Measurements from ENCODE around the gene SMYD3.

Gene SMYD3

GRCh38 chr1:246151796-246152434 is 355.2 kb downstream of the SMYD3 start:
- FAIRE-seq: no peak
- no peak for TF ChIP-seq CTCF (IDR thresholded peaks at IDR 0.05; ENCODE audit: insufficient read depth, missing control alignments)
- DNase-seq (ENCODE audit: insufficient read length, low spot score): no peak

- TF ChIP-seq CTCF (IDR thresholded peaks at IDR 0.05; ENCODE audit: insufficient read depth, missing control alignments): no peak
- FAIRE-seq (no peak), DNase-seq (ENCODE audit: insufficient read length, low spot score) (no peak)
These were observed 357.5 kb downstream of the SMYD3 start for GRCh38 chr1:246149543-246149942.

- DNase-seq (ENCODE audit: insufficient read length, low spot score): no peak
- no peak for TF ChIP-seq CTCF (IDR thresholded peaks at IDR 0.05; ENCODE audit: insufficient read depth, missing control alignments)
- FAIRE-seq: no peak
These were observed 359.3 kb downstream of the SMYD3 start for GRCh38 chr1:246147524-246148461.

- no peak for DNase-seq (ENCODE audit: insufficient read length, low spot score)
- TF ChIP-seq CTCF (IDR thresholded peaks at IDR 0.05; ENCODE audit: insufficient read depth, missing control alignments): no peak
These were observed 360.1 kb downstream of the SMYD3 start for GRCh38 chr1:246146804-246147523.

GRCh38 chr1:246145900-246146299 is 361.2 kb downstream of the SMYD3 start:
- FAIRE-seq (no peak), DNase-seq (ENCODE audit: insufficient read length, low spot score) (no peak)
- no peak for TF ChIP-seq CTCF (IDR thresholded peaks at IDR 0.05; ENCODE audit: insufficient read depth, missing control alignments)

More at GRCh38 chr1:246146804-246147523, 360.1 kb downstream of the SMYD3 start:
- no peak for FAIRE-seq

- no peak for TF ChIP-seq CTCF (IDR thresholded peaks at IDR 0.05; ENCODE audit: insufficient read depth, missing control alignments)
- FAIRE-seq (no peak), DNase-seq (ENCODE audit: insufficient read length, low spot score) (no peak)
These were observed 362.1 kb downstream of the SMYD3 start for GRCh38 chr1:246144931-246145330.
